WTC11 (cell line): Measurements from ENCODE around the gene SMAD2. TPM values are rescaled to one million over a fixed set of nuclear protein-coding genes. Genes with fewer than 3 reads are reported as not detected.

Experiments
- ATAC-seq: fragments of 200-7000 bp; cut with Tn5 transposase; 2 replicates; pipeline ENCODE4 v1.10.0; 2021; ENCODE audit warnings: mild to moderate bottlenecking, moderate library complexity
- CTCF ChIA-PET: fragments of 300-600 bp; sonication (Branson Sonifier 250); formaldehyde crosslinking; loops from one replicate; lab custom pipeline; 2021; ENCODE audit warnings: antibody characterized with exemption; lab: Charles Lee
- POLR2A ChIA-PET: fragments of 350-600 bp; sonication (Branson Sonifier 250); formaldehyde crosslinking; loops from one replicate; lab custom pipeline; 2021; ENCODE audit warnings: antibody characterized with exemption; lab: Charles Lee
- DNase-seq: peaks from one replicate; pipeline ENCODE4 v3.0.0; 2021; ENCODE audit warnings: low spot score
- H3K27ac Mint-ChIP-seq: 2 replicates; pipeline ENCODE4 v1.8.0; 2021; ENCODE audit warnings: mixed read lengths
- H3K27me3 Mint-ChIP-seq: 2 replicates; pipeline ENCODE4 v1.8.0; 2021; ENCODE audit warnings: low read depth, mild to moderate bottlenecking, moderate library complexity, mixed read lengths
- H3K36me3 Mint-ChIP-seq: 2 replicates; pipeline ENCODE4 v1.8.0; 2021; ENCODE audit warnings: mixed read lengths
- H3K4me1 Mint-ChIP-seq: 2 replicates; pipeline ENCODE4 v1.8.0; 2022; ENCODE audit warnings: mixed read lengths
- H3K4me3 Mint-ChIP-seq: 2 replicates; pipeline ENCODE4 v1.8.0; 2021; ENCODE audit warnings: mild to moderate bottlenecking, moderate library complexity, mixed read lengths
- H3K9me3 Mint-ChIP-seq: 2 replicates; pipeline ENCODE4 v1.8.0; 2021; ENCODE audit warnings: mixed read lengths
- CREB1 ChIP-seq: sonication (generic); formaldehyde crosslinking; IDR thresholded peaks from 2 replicates; pipeline ENCODE4 v1.8.0; 2023; ENCODE audit warnings: mild to moderate bottlenecking, missing genetic modification reagents
- JUN ChIP-seq: sonication (generic); formaldehyde crosslinking; IDR thresholded peaks from 2 replicates; pipeline ENCODE4 v1.8.0; 2023; ENCODE audit warnings: mild to moderate bottlenecking, missing genetic modification reagents
- NFATC4 ChIP-seq: fragments of 250-450 bp; sonication (Bioruptor Pico); IDR thresholded peaks from 2 replicates; pipeline ENCODE4 v1.9.0; 2021; ENCODE audit warnings: mild to moderate bottlenecking
- SMAD3 ChIP-seq: sonication (generic); formaldehyde crosslinking; IDR thresholded peaks from 2 replicates; pipeline ENCODE4 v1.8.0; 2022; ENCODE audit warnings: missing genetic modification reagents, mild to moderate bottlenecking, borderline replicate concordance
- SOX15 ChIP-seq: fragments of 250-450 bp; sonication (Bioruptor Pico); IDR thresholded peaks from 2 replicates; pipeline ENCODE4 v1.9.0; 2021; ENCODE audit warnings: mild to moderate bottlenecking
- TEAD1 ChIP-seq: sonication (generic); formaldehyde crosslinking; IDR thresholded peaks from 2 replicates; pipeline ENCODE4 v1.8.0; 2022; ENCODE audit warnings: mild to moderate bottlenecking, missing genetic modification reagents
- TEAD4 ChIP-seq: sonication (generic); formaldehyde crosslinking; IDR thresholded peaks from 2 replicates; pipeline ENCODE4 v1.8.0; 2022; ENCODE audit warnings: mild to moderate bottlenecking, missing genetic modification reagents
- ZBTB21 ChIP-seq: sonication (generic); formaldehyde crosslinking; IDR thresholded peaks from 2 replicates; pipeline ENCODE4 v1.8.1; 2023; ENCODE audit warnings: mild to moderate bottlenecking, missing genetic modification reagents, borderline replicate concordance
- ZNF263 ChIP-seq: sonication (generic); formaldehyde crosslinking; IDR thresholded peaks from 2 replicates; pipeline ENCODE4 v1.8.1; 2022; ENCODE audit warnings: low read depth, mild to moderate bottlenecking, moderate library complexity, missing genetic modification reagents
- ZNF317 ChIP-seq: sonication (generic); formaldehyde crosslinking; IDR thresholded peaks from 2 replicates; pipeline ENCODE4 v1.8.1; 2023; ENCODE audit warnings: low read depth, mild to moderate bottlenecking, moderate library complexity, missing genetic modification reagents, borderline replicate concordance
- total RNA-seq: library from RNA; stranded (reverse); gene quantifications from 3 replicates; pipeline ENCODE4 v1.2.3, GENCODE V29; 2021
- TF ChIP-seq, protein P1 (sequence below): sonication (generic); formaldehyde crosslinking; IDR thresholded peaks from 2 replicates; pipeline ENCODE4 v1.8.1; 2022; ENCODE audit warnings: low read depth, missing genetic modification reagents, borderline replicate concordance
- TF ChIP-seq, protein P2 (sequence below): sonication (generic); formaldehyde crosslinking; IDR thresholded peaks from 2 replicates; pipeline ENCODE4 v1.8.1; 2022; ENCODE audit warnings: low read depth, mild to moderate bottlenecking, moderate library complexity, missing genetic modification reagents, borderline replicate concordance
- TF ChIP-seq, protein P3 (sequence below): sonication (generic); formaldehyde crosslinking; IDR thresholded peaks from 2 replicates; pipeline ENCODE4 v1.8.1; 2023; ENCODE audit warnings: mild to moderate bottlenecking, moderate library complexity, missing genetic modification reagents
- TF ChIP-seq, protein P4 (sequence below): sonication (generic); formaldehyde crosslinking; IDR thresholded peaks from 2 replicates; pipeline ENCODE4 v1.8.0; 2023; ENCODE audit warnings: missing genetic modification reagents, mild to moderate bottlenecking, borderline replicate concordance

Gene SMAD2
- total RNA-seq, 1 experiment from 2014 or later = 104 TPM

DNA sequence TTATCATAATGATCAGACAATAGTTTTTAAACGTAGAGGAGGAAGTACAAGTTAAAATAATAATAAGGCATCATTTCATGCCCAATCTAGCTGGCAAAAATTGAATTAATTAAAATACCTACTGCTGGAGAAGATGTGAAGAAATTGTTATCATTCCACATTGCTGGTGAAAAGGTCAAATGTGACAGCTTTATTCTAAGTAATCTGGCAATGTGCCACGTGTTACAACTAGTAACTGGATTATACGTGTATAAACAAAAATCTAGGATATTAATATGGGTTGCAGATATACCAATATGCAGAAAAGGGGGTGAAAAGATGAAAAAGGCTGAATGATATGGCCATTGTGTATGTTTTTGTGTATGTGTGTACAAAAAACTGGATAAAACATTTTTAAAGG, 32.4 kb downstream of the SMAD2 start:
- Mint-ChIP-seq H3K9me3 (no peaks in the 10 kb centered on the region), H3K4me1 (peaks cover 90% of the 10 kb centered on the region), H3K27me3 (no peaks in the 10 kb centered on the region), H3K36me3 (peaks cover 14% of the 10 kb centered on the region), H3K27ac (peak overlapping the region; percentile 39), H3K4me3 (0 out of 2 replicates have a peak overlapping the region, but pooled peaks have one; percentile 12)
- CTCF ChIA-PET = interaction anchor here (1.0 kb wide), 1 partner anchor 125 kb away, joined by 3 read pairs; no protein-coding TSS in a partner anchor
- POLR2A ChIA-PET = no interaction called here
- TF ChIP-seq ZNF317 (CRISPR knock-in tag) (no peak), TEAD1 (CRISPR knock-in tag) (no peak), CREB1 (CRISPR knock-in tag) (no peak), TEAD4 (CRISPR knock-in tag) (no peak), NFATC4 (no peak), SMAD3 (no peak), ZNF263 (CRISPR knock-in tag) (no peak), ZBTB21 (CRISPR knock-in tag) (no peak)
- TF ChIP-seq, protein P1, sequence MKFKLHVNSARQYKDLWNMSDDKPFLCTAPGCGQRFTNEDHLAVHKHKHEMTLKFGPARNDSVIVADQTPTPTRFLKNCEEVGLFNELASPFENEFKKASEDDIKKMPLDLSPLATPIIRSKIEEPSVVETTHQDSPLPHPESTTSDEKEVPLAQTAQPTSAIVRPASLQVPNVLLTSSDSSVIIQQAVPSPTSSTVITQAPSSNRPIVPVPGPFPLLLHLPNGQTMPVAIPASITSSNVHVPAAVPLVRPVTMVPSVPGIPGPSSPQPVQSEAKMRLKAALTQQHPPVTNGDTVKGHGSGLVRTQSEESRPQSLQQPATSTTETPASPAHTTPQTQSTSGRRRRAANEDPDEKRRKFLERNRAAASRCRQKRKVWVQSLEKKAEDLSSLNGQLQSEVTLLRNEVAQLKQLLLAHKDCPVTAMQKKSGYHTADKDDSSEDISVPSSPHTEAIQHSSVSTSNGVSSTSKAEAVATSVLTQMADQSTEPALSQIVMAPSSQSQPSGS (CRISPR knock-in tag) = no peak
- DNase-seq (no peak), ATAC-seq (no peak)

DNA sequence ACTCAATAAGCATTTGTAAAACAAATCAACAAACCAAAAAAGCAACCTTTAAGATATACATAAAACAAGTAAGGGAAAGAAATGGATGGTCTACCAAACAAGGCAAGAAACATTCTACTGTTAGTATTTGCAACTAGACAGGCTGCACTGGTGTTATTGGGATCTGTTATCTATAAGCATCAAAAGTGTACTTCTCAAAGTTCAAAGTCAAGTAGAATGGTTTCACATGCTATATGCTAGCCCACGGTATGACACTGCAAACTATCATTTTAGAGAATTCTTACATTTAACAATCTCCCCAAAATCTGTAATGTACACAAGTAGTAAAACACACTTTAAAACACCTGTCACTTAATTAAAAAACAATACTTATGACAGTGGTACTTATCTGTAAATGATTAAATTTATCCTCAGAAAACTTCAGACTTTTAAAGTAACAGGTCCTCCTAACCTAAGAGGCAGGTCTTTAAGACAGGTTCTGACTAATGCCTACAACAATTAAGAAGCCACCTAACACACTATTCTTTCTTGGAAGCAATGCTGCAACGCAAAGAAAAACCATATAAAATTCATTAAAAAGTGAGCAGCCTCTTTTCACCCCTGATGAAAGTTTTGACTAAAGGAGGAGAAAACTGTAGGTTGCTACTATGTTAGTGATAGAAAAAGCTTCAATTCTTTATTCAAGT, 34.8 kb downstream of the SMAD2 start:
- TF ChIP-seq, protein P1 (CRISPR knock-in tag) = no peak
- H3K9me3 Mint-ChIP-seq = no peaks in the 10 kb centered on the region
- no peaks in the 10 kb centered on the region for H3K27me3 Mint-ChIP-seq
- DNase-seq (no peak), ATAC-seq (no peak)
- H3K36me3 Mint-ChIP-seq = peaks cover 19% of the 10 kb centered on the region
- no peak overlapping the region for H3K4me3 Mint-ChIP-seq
- peaks cover 69% of the 10 kb centered on the region for H3K4me1 Mint-ChIP-seq
- ChIA-PET POLR2A (no interaction called here), CTCF (interaction anchor here (1.3 kb wide), 1 partner anchor 102 kb away, joined by 3 read pairs; no protein-coding TSS in a partner anchor)
- 0 out of 2 replicates have a peak overlapping the region, but pooled peaks have one; percentile 6 for H3K27ac Mint-ChIP-seq

DNA sequence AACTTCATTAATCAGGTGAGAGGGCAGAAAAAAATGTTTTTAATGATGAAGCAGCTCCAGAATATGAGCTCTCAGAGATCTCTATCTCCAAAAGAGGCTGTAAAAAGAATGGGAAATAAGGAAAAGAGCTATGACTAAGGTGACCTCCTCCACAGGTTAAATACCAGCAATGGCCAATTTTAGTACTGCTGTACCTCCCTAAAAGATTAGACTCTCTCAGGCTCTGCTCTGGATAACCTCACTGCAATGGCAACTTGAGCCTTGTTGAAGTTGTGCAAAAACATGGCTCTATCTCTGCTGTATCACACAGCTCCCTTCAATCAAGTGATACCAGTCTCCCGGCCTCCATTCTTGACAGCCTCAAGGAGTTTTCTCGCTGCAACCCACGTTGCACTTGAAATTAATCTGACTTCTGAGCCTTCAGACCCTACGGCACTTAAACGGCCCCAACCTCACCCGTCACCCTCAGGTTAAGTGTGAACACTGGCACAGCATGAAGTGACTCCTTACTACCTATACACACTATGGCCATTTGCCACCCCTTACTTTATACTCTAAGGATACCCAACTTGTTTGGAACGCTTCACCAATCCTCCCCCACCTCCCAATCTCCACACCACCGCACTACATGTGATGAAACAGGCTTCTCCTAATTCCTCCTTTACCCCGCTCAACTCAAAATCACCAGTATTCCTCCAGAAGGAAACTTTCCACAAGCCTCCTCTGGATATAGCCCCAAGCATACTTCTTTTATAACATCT, 36.3 kb downstream of the SMAD2 start:
- Mint-ChIP-seq H3K4me3 (no peak overlapping the region), H3K4me1 (peaks cover 54% of the 10 kb centered on the region), H3K36me3 (peaks cover 23% of the 10 kb centered on the region), H3K9me3 (no peaks in the 10 kb centered on the region), H3K27me3 (no peaks in the 10 kb centered on the region), H3K27ac (peak overlapping the region; percentile 6)
- no peak for ATAC-seq
- ChIA-PET POLR2A (no interaction called here), CTCF (interaction anchor here (0.8 to 1.3 kb wide), 2 partner anchors 103 to 121 kb away, joined by 3 to 5 read pairs; no protein-coding TSS in a partner anchor)
- DNase-seq = no peak
- TF ChIP-seq SOX15 (no peak), JUN (CRISPR knock-in tag) (no peak)
- TF ChIP-seq, protein P2, sequence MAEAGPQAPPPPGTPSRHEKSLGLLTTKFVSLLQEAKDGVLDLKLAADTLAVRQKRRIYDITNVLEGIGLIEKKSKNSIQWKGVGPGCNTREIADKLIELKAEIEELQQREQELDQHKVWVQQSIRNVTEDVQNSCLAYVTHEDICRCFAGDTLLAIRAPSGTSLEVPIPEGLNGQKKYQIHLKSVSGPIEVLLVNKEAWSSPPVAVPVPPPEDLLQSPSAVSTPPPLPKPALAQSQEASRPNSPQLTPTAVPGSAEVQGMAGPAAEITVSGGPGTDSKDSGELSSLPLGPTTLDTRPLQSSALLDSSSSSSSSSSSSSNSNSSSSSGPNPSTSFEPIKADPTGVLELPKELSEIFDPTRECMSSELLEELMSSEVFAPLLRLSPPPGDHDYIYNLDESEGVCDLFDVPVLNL (CRISPR knock-in tag) = no peak
- TF ChIP-seq, protein P3, sequence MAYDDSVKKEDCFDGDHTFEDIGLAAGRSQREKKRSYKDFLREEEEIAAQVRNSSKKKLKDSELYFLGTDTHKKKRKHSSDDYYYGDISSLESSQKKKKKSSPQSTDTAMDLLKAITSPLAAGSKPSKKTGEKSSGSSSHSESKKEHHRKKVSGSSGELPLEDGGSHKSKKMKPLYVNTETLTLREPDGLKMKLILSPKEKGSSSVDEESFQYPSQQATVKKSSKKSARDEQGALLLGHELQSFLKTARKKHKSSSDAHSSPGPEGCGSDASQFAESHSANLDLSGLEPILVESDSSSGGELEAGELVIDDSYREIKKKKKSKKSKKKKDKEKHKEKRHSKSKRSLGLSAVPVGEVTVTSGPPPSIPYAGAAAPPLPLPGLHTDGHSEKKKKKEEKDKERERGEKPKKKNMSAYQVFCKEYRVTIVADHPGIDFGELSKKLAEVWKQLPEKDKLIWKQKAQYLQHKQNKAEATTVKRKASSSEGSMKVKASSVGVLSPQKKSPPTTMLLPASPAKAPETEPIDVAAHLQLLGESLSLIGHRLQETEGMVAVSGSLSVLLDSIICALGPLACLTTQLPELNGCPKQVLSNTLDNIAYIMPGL = no peak
- TF ChIP-seq, protein P4, sequence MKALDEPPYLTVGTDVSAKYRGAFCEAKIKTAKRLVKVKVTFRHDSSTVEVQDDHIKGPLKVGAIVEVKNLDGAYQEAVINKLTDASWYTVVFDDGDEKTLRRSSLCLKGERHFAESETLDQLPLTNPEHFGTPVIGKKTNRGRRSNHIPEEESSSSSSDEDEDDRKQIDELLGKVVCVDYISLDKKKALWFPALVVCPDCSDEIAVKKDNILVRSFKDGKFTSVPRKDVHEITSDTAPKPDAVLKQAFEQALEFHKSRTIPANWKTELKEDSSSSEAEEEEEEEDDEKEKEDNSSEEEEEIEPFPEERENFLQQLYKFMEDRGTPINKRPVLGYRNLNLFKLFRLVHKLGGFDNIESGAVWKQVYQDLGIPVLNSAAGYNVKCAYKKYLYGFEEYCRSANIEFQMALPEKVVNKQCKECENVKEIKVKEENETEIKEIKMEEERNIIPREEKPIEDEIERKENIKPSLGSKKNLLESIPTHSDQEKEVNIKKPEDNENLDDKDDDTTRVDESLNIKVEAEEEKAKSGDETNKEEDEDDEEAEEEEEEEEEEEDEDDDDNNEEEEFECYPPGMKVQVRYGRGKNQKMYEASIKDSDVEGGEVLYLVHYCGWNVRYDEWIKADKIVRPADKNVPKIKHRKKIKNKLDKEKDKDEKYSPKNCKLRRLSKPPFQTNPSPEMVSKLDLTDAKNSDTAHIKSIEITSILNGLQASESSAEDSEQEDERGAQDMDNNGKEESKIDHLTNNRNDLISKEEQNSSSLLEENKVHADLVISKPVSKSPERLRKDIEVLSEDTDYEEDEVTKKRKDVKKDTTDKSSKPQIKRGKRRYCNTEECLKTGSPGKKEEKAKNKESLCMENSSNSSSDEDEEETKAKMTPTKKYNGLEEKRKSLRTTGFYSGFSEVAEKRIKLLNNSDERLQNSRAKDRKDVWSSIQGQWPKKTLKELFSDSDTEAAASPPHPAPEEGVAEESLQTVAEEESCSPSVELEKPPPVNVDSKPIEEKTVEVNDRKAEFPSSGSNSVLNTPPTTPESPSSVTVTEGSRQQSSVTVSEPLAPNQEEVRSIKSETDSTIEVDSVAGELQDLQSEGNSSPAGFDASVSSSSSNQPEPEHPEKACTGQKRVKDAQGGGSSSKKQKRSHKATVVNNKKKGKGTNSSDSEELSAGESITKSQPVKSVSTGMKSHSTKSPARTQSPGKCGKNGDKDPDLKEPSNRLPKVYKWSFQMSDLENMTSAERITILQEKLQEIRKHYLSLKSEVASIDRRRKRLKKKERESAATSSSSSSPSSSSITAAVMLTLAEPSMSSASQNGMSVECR (CRISPR knock-in tag) = no peak
- TF ChIP-seq, protein P1 (CRISPR knock-in tag) = no peak
